HG02571 (cell line): ENCODE results near the gene TRIM38.
A peak's percentile ranks its signal among the peaks of the same experiment; 100 is the strongest.
"Not testable (repeated sequence)": the region's sequence is repeated elsewhere in the genome, so short reads cannot be mapped to it uniquely, and the experiment has no call there.

Experiments used
- ATAC-seq: cut with Tn5 transposase; IDR thresholded peaks from one replicate; pipeline ENCODE4 v1.9.1; 2021; ENCODE audit warnings: mild to moderate bottlenecking, moderate library complexity; ENCODE audit not compliant: unreplicated experiment

TRIM38 gene

DNA sequence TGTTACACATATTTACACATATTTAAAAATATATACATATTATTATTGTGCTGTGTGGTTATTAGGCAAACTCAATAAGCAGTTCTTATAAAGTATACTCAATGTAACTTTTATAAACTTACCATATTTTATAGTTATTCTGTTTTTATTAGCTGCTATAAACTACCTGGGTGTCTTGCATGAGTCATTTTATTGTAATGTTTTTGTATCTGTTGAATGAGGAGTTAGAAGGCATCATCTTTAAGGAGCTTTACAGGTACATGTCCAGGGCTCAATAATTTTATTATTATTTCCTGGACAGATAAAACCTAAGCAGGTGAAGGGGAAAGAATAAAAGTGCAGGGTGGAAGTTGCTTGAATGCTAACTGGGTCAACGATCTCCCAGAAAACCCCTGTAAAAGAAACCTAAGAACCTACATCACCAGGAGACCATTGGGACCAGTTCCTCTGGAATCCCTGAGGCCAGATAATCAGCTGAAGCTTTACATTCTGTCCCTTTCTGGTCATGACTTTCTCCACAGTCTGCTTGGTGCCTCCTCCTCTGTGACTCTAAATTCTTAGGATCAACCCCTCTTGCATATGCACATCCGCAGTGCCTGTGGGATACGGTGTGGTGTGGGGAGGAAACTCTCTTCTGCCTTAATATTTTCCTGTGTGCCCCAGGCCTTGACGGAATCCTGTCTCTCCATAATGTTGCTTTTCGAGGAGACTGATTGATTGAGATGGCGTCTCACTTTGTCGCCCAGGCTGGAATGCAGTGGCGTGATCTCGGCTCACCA is 38.0 kb downstream of the TRIM38 start:
- no peak for ATAC-seq

DNA sequence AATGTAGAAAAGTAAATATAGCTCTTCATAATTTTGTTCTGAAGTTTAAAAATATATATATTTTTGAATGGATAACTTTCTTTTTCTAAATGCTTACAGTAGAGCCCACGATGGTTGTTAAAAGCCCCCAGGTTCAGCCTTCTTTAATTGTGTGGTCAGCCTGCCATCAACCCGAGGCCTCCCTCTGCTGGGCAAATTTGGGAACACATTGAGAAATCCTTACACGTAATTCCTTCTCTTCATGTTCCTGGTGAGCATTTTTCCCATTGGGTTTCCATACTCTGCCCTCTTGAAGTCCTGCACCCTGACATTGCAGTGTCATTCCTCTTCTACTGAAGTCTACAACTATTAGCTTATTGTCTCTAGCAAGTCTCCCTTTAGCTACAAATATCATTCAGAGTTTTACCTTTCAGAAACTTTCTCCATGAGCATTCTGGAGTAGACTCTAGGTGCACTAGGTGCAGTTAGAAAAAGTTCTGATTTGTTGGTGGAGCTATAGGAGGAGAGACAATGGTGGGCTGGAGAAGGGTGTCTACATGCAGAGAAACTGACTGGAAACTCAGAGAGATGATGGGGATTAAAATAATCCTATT is 40.6 kb downstream of the TRIM38 start:
- ATAC-seq: no peak

- no peak for ATAC-seq
Observed at GRCh38 chr6:26006086-26006939, 43.7 kb downstream of the TRIM38 start.

GRCh38 chr6:26006940-26007305 is 44.3 kb downstream of the TRIM38 start:
- not testable (repeated sequence) for ATAC-seq

GRCh38 chr6:26008470-26008869 is 45.9 kb downstream of the TRIM38 start:
- no peak for ATAC-seq

- ATAC-seq: no peak
Observed at GRCh38 chr6:26009817-26010216, 47.2 kb downstream of the TRIM38 start.

DNA sequence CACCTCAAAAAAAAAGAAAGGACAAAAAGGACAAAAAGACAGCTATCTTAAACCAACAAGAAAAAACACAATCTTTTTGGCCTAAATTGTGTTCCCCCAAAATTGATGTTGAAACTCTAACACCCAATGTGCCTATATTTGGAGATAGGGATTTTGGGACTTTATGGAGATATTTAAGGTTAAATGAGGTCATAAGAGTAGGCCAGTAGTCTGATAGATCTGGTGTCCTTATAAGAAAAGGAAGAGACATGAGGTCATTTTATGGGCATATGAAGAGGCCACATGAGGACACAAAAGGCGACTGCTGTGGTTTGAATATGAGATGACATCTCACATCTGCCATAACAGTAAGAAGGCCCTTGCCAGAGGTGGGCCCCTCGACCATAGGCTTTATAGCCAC is 49.5 kb downstream of the TRIM38 start:
- no peak for ATAC-seq

- not testable (repeated sequence) for ATAC-seq
Observed at GRCh38 chr6:26014386-26014785, 51.8 kb downstream of the TRIM38 start.

GRCh38 chr6:26016245-26016962 is 53.8 kb downstream of the TRIM38 start:
- ATAC-seq: no peak

DNA sequence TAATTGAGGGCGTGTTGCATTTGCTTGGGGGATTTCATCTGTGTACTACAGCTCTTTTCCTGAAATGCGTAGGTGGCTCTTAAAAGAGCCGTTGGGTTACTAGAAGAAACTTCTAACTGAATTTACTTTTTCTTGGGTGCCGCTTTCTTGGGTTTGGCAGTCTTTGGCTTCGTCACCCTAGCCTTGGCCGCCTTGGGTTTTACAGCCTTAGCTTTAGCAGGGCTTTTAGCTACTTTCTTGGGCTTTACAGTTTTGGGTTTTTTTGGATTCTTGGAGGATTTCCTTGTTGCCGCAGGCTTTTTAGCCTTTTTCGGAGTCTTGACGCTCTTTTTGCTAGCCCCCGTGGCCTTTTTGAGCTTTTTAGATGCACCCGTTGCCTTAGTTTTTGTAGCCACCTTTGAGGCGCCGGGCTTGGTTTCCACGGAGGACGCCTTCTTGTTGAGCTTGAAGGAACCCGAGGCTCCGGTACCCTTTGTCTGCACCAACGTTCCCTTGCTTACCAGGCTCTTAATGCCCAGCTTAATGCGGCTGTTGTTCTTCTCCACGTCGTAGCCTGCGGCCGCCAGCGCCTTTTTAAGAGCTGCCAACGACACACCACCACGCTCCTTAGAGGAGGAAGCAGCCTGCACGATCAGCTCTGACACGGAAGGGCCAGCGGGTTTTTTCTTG is 54.5 kb downstream of the TRIM38 start:
- no peak for ATAC-seq

- ATAC-seq: no peak
Observed at GRCh38 chr6:26017632-26017966, 55.0 kb downstream of the TRIM38 start.

DNA sequence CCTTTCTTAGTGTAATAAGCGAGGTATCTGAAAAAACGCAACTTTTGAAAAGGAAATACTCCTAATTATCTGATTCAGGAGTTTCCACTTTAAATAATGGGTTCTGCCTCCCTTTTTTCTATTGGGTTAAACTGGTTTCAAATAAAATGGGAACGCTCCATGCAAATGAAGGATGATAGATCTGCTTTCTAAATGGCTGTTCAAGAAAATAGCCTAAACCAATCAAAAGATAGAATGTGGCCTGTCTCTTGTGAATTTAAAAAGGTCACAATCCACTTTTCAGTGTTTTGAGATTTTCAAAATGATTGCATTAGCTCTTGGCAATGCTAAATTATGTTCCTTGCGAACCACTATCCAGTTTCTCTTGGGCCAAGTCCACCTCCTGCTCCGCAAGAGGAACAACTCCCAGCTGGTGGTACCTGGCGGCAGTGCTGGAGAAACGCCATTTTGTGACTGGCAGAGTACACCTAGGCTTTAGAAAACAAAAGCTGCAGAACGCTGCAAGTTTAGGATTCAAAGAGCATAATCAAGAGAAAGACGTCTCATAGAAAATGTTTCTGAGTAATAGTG is 56.7 kb downstream of the TRIM38 start:
- no peak for ATAC-seq

- no peak for ATAC-seq
Observed at GRCh38 chr6:26019967-26020328, 57.3 kb downstream of the TRIM38 start.

GRCh38 chr6:26020329-26021000 is 57.9 kb downstream of the TRIM38 start:
- ATAC-seq: peak; percentile 53

DNA sequence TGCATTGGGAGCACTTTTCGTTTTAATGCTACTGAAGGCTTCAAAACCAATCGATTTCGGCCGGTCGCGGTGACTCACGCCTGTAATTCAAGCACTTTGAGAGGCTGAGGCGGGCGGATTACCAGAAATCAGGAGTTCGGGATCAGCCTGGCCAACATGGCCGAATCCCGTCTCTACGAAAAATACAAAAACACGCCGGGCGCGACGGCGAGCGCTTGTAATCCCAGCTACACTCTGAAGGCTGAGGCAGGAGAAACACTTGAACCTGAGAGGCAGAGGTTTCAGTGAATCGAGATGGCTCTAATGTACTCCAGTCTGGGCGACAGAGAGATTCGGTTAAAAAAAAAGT is 58.4 kb downstream of the TRIM38 start:
- ATAC-seq: peak; percentile 20

DNA sequence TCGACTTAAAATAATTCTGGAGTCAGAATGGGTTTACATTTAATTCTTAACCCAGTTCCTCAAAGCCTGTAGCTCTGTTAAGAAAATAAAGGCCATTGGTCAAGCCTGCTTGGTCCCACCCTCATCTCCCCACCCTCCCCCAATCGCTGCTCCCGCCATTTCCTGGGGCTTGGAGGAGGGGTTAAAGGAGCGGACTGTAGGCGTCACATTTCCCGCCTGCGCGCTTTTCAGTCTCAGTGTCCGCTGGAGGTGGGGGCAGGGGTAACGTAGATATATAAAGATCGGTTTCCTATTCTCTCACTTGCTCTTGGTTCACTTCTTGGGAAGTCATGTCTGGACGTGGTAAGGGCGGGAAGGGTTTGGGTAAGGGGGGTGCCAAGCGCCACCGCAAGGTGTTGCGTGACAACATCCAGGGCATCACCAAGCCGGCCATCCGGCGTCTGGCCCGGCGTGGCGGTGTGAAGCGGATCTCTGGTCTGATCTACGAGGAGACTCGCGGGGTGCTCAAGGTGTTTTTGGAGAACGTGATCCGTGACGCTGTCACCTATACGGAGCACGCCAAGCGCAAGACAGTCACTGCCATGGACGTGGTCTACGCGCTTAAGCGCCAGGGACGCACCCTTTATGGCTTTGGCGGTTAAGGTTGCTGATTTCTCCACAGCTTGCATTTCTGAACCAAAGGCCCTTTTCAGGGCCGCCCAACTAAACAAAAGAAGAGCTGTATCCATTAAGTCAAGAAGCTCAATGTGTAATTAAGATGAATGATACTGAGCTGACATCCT is 58.9 kb downstream of the TRIM38 start:
- peak; percentile 47 for ATAC-seq

GRCh38 chr6:26022132-26022472 is 59.5 kb downstream of the TRIM38 start:
- no peak for ATAC-seq

DNA sequence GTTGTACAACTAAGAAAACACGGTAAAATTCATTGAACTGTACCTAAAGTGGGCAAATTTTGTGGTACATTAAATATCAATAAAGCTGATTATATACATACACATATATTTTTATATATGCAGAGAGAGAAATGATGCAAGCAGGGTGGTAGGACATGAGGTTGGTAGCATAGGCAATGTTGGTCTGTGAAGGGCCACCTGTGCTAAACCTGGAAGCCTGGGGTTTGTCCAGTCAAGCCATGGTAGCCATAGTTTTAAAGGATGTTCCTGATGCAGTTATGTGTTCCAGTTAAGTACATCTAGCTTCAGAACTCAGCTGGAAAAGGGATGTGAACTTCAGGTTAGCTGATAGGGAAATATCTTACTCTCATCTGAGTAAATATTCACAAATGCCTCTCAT is 60.1 kb downstream of the TRIM38 start:
- ATAC-seq: no peak

DNA sequence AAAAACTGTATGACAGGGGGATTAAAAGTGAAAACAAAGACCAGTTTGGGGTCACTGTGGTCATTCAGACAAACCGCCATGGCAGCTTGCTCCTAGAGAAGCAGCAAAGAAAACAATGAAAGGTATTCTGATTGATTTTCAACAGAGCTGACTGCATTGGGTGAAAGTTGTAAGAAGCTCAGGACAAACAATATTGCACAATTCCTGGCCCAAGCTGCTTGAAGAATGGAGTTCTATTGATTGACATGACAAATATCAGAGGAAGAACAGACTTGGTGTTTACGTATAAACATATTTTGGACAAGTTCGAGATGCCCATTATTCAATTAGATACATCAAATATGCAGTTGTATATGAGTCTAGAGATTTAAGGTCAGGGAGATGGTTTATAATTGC is 62.0 kb downstream of the TRIM38 start:
- ATAC-seq: no peak
